Thymus (tissue), 11 donors: ENCODE data around the gene B3GALNT1. TPM values are rescaled to one million over a fixed set of nuclear protein-coding genes. Genes with fewer than 3 reads are reported as not detected.

Source experiments
- DNase-seq, 9 donors: peaks; one replicate each; pipeline ENCODE4 v3.0.0-alpha.2; 2013; ENCODE audit warnings: low spot score in 9 of 9, low read depth in 6 of 9, missing footprints in 1 of 9
- H3K27ac ChIP-seq, 2 donors: one replicate each; pipeline ENCODE4 v1.5.1; 2013; ENCODE audit warnings: control low read depth in 1 of 2, low read depth in 1 of 2, low read length in 1 of 2, mild to moderate bottlenecking in 1 of 2, moderate library complexity in 1 of 2
- H3K27me3 ChIP-seq, 2 donors: one replicate each; pipeline ENCODE4 v1.5.1; 2013; ENCODE audit warnings: low read length in 1 of 2; ENCODE audit not compliant: control insufficient read depth in 2 of 2, insufficient read depth in 1 of 2
- H3K36me3 ChIP-seq, 2 donors: one replicate each; pipeline ENCODE4 v1.5.1; 2013; ENCODE audit warnings: low read length in 1 of 2, mild to moderate bottlenecking in 1 of 2, moderate library complexity in 1 of 2; ENCODE audit not compliant: control insufficient read depth in 2 of 2, insufficient read depth in 2 of 2
- H3K4me1 ChIP-seq, 2 donors: one replicate each; pipeline ENCODE4 v1.5.1; 2013; ENCODE audit warnings: low read length in 2 of 2; ENCODE audit not compliant: control insufficient read depth in 2 of 2, insufficient read depth in 2 of 2
- H3K4me3 ChIP-seq, 2 donors: one replicate each; pipeline ENCODE4 v1.5.1; 2013; ENCODE audit warnings: low read length in 2 of 2, control low read depth in 1 of 2, mild to moderate bottlenecking in 1 of 2
- H3K9me3 ChIP-seq, 2 donors: one replicate each; pipeline ENCODE4 v1.5.1; 2013; ENCODE audit warnings: low read length in 1 of 2, mild to moderate bottlenecking in 1 of 2; ENCODE audit not compliant: control insufficient read depth in 2 of 2, insufficient read depth in 1 of 2
- WGBS: extraction: QIAGEN DNeasy Blood & Tissue Kit; methylation state at CpG from one replicate; pipeline ENCODE4 v1.1.7; 2013; 5-methylcytosine and 5-hydroxymethylcytosine counted together
- polyA plus RNA-seq: library from polyadenylated mRNA; stranded (reverse); fragments of 200-250 nt; gene quantifications from one replicate; pipeline ENCODE4 v1.2.3, GENCODE V29; 2013
- total RNA-seq: library from RNA; stranded (reverse); fragments of 120-200 nt; gene quantifications from one replicate; pipeline ENCODE4 v1.2.4, GENCODE V29; 2013
- donor health status: healthy.

Gene B3GALNT1
- total and polyA plus RNA-seq, 2 donors = 4.6 TPM

GRCh38 chr3:161132391-161132790, 27.2 kb upstream of the B3GALNT1 start:
- Histone ChIP-seq H3K36me3 (no peaks in the 10 kb centered on the region), H3K27ac (no peak overlapping the region), H3K4me3 (no peak overlapping the region), H3K4me1 (no peaks in the 10 kb centered on the region), H3K9me3 (no peaks in the 10 kb centered on the region), H3K27me3 (no peaks in the 10 kb centered on the region)
- no peak for DNase-seq
- WGBS = 98% methylated on average over 1 of the region's 1 CpG

- WGBS = 95% methylated on average over 2 of the region's 2 CpGs
- DNase-seq = no peak
- Histone ChIP-seq H3K27ac (no peak overlapping the region), H3K36me3 (no peaks in the 10 kb centered on the region), H3K9me3 (peaks cover 0 to 3% of the 10 kb centered on the region in 2 donors), H3K4me3 (no peak overlapping the region), H3K4me1 (no peaks in the 10 kb centered on the region), H3K27me3 (no peaks in the 10 kb centered on the region)
Observed at GRCh38 chr3:161126495-161126894, 21.3 kb upstream of the B3GALNT1 start.

- Histone ChIP-seq H3K36me3 (no peaks in the 10 kb centered on the region), H3K4me3 (no peak overlapping the region), H3K4me1 (no peaks in the 10 kb centered on the region), H3K27me3 (no peaks in the 10 kb centered on the region), H3K9me3 (peaks cover 0 to 6% of the 10 kb centered on the region in 2 donors), H3K27ac (no peak overlapping the region)
- 92% methylated on average over 3 of the region's 3 CpGs for WGBS
- DNase-seq = no peak
Observed at GRCh38 chr3:161117646-161118045, 12.5 kb upstream of the B3GALNT1 start.

GRCh38 chr3:161108840-161109239, 3.7 kb upstream of the B3GALNT1 start:
- Histone ChIP-seq H3K9me3 (no peaks in the 10 kb centered on the region), H3K27me3 (peaks cover 0 to 18% of the 10 kb centered on the region in 2 donors), H3K4me3 (no peak overlapping the region), H3K27ac (no peak overlapping the region), H3K36me3 (no peaks in the 10 kb centered on the region), H3K4me1 (peaks cover 0 to 3% of the 10 kb centered on the region in 2 donors)
- no peak for DNase-seq
- WGBS = 100% methylated on average over 1 of the region's 1 CpG

GRCh38 chr3:161107311-161107710, 2.2 kb upstream of the B3GALNT1 start:
- Histone ChIP-seq H3K27me3 (peaks cover 0 to 19% of the 10 kb centered on the region in 2 donors), H3K36me3 (no peaks in the 10 kb centered on the region), H3K27ac (no peak overlapping the region), H3K4me1 (peaks cover 0 to 3% of the 10 kb centered on the region in 2 donors), H3K9me3 (no peaks in the 10 kb centered on the region), H3K4me3 (no peak overlapping the region)
- DNase-seq = no peak
- 97% methylated on average over 1 of the region's 1 CpG for WGBS

- H3K9me3 ChIP-seq = no peaks in the 10 kb centered on the region
- peak overlapping the region; percentile 46 to 57 for H3K4me3 ChIP-seq
- H3K36me3 ChIP-seq = no peaks in the 10 kb centered on the region
- H3K27ac ChIP-seq = no peak overlapping the region
- DNase-seq = no peak
- H3K4me1 ChIP-seq = peaks cover 0 to 3% of the 10 kb centered on the region in 2 donors
- peaks cover 0 to 19% of the 10 kb centered on the region in 2 donors for H3K27me3 ChIP-seq
- 99% methylated on average over 22 of the region's 22 CpGs for WGBS
Observed at GRCh38 chr3:161103776-161104385, 1.3 kb downstream of the B3GALNT1 start.

- Histone ChIP-seq H3K27me3 (peaks cover 0 to 19% of the 10 kb centered on the region in 2 donors), H3K4me1 (peaks cover 0 to 3% of the 10 kb centered on the region in 2 donors), H3K36me3 (no peaks in the 10 kb centered on the region), H3K4me3 (no peak overlapping the region), H3K27ac (no peak overlapping the region), H3K9me3 (no peaks in the 10 kb centered on the region)
- DNase-seq = no peak
- 98% methylated on average over 3 of the region's 3 CpGs for WGBS
Observed at GRCh38 chr3:161101609-161102008, 3.5 kb downstream of the B3GALNT1 start.

- H3K27ac ChIP-seq = no peak overlapping the region
- H3K9me3 ChIP-seq = no peaks in the 10 kb centered on the region
- no peak overlapping the region for H3K4me3 ChIP-seq
- no peaks in the 10 kb centered on the region for H3K36me3 ChIP-seq
- 98% methylated on average over 6 of the region's 6 CpGs for WGBS
- H3K27me3 ChIP-seq = peaks cover 0 to 19% of the 10 kb centered on the region in 2 donors
- H3K4me1 ChIP-seq = peaks cover 0 to 3% of the 10 kb centered on the region in 2 donors
- DNase-seq = no peak
Observed at GRCh38 chr3:161100994-161101393, 4.2 kb downstream of the B3GALNT1 start.

GRCh38 chr3:161096771-161097367, 8.3 kb downstream of the B3GALNT1 start:
- Histone ChIP-seq H3K27ac (no peak overlapping the region), H3K4me3 (no peak overlapping the region), H3K4me1 (no peaks in the 10 kb centered on the region), H3K27me3 (no peaks in the 10 kb centered on the region), H3K36me3 (no peaks in the 10 kb centered on the region), H3K9me3 (no peaks in the 10 kb centered on the region)
- 87% methylated on average over 7 of the region's 7 CpGs for WGBS
- peak in 5 of 9 donors; percentile 22 to 53 (median 44) for DNase-seq
